Measurements from ENCODE around the gene CDK17.

Gene CDK17

GRCh38 chr12:96338852-96339471 is 61.3 kb downstream of the CDK17 start:
- Histone ChIP-seq H3K79me1 (replicated peaks; ENCODE audit: low read length, poor library complexity, severe bottlenecking) (no peaks in the 10 kb centered on the region), H3K14ac (ENCODE audit: low read length in 2 of 2) (no peak overlapping the region), H3K23ac (ENCODE audit: low read length in 2 of 2) (no peak overlapping the region), H3K4me3 (ENCODE audit: insufficient read depth in 1 of 2, low read depth in 1 of 2, low read length in 2 of 2) (no peak overlapping the region), H2BK5ac (ENCODE audit: low read depth, low read length, poor library complexity, severe bottlenecking) (no peak overlapping the region), H2BK120ac (ENCODE audit: low read depth, low read length) (no peak overlapping the region), H4K8ac (ENCODE audit: low read length) (no peak overlapping the region), H2BK15ac (ENCODE audit: low read depth, poor library complexity, severe bottlenecking) (no peak overlapping the region), H3K4ac (ENCODE audit: low read depth in 1 of 2, low read length in 2 of 2) (no peak overlapping the region), H4K91ac (ENCODE audit: low read length) (no peak overlapping the region), H2BK12ac (ENCODE audit: low read length in 2 of 2) (no peak overlapping the region), H3K4me2 (ENCODE audit: low read length, poor library complexity, severe bottlenecking) (no peak overlapping the region), H3K27me3 (ENCODE audit: control insufficient read depth in 1 of 2, insufficient read depth in 1 of 2, low read length in 2 of 2) (no peaks in the 10 kb centered on the region), H3K36me3 (ENCODE audit: control insufficient read depth in 1 of 2, insufficient read depth in 2 of 2, low read depth in 1 of 2, low read length in 2 of 2) (peaks cover 0 to 37% of the 10 kb centered on the region in 2 experiments), H3K27ac (ENCODE audit: low read length, poor library complexity, severe bottlenecking) (no peak overlapping the region), H3K18ac (ENCODE audit: low read depth in 1 of 2, low read length in 2 of 2) (no peak overlapping the region), H3K4me1 (ENCODE audit: control insufficient read depth, insufficient read depth, low read depth, low read length) (no peaks in the 10 kb centered on the region), H3K9ac (ENCODE audit: low read length) (no peak overlapping the region), H2AK5ac (ENCODE audit: low read length, severe bottlenecking) (no peak overlapping the region), H3K9me3 (ENCODE audit: control insufficient read depth, low read length) (peaks cover 27% of the 10 kb centered on the region), H2AFZ (ENCODE audit: low read depth, low read length) (no peak overlapping the region)
- 96% methylated on average over 2 of the region's 3 CpGs for WGBS
- DNase-seq = no peak

GRCh38 chr12:96337953-96338352 is 62.3 kb downstream of the CDK17 start:
- H3K9me3 ChIP-seq (ENCODE audit: control insufficient read depth, low read length) = peaks cover 18% of the 10 kb centered on the region
- no peak overlapping the region for H3K23ac ChIP-seq (ENCODE audit: low read length in 2 of 2)
- no peak overlapping the region for H3K18ac ChIP-seq (ENCODE audit: low read depth in 1 of 2, low read length in 2 of 2)
- no peak overlapping the region for H2BK15ac ChIP-seq (ENCODE audit: low read depth, poor library complexity, severe bottlenecking)
- H3K4me2 ChIP-seq (ENCODE audit: low read length, poor library complexity, severe bottlenecking) = no peak overlapping the region
- H3K27ac ChIP-seq (ENCODE audit: low read length, poor library complexity, severe bottlenecking) = no peak overlapping the region
- H2AFZ ChIP-seq (ENCODE audit: low read depth, low read length) = no peak overlapping the region
- no peak overlapping the region for H3K4me3 ChIP-seq (ENCODE audit: insufficient read depth in 1 of 2, low read depth in 1 of 2, low read length in 2 of 2)
- no peak overlapping the region for H2AK5ac ChIP-seq (ENCODE audit: low read length, severe bottlenecking)
- DNase-seq = no peak
- H3K36me3 ChIP-seq (ENCODE audit: control insufficient read depth in 1 of 2, insufficient read depth in 2 of 2, low read depth in 1 of 2, low read length in 2 of 2) = peaks cover 0 to 42% of the 10 kb centered on the region in 2 experiments
- no peak overlapping the region for H3K9ac ChIP-seq (ENCODE audit: low read length)
- no peak overlapping the region for H2BK12ac ChIP-seq (ENCODE audit: low read length in 2 of 2)
- no peak overlapping the region for H4K8ac ChIP-seq (ENCODE audit: low read length)
- no peak overlapping the region for H3K14ac ChIP-seq (ENCODE audit: low read length in 2 of 2)
- H2BK120ac ChIP-seq (ENCODE audit: low read depth, low read length) = no peak overlapping the region
- H3K79me1 ChIP-seq (replicated peaks; ENCODE audit: low read length, poor library complexity, severe bottlenecking) = no peaks in the 10 kb centered on the region
- H3K27me3 ChIP-seq (ENCODE audit: control insufficient read depth in 1 of 2, insufficient read depth in 1 of 2, low read length in 2 of 2) = no peaks in the 10 kb centered on the region
- no peak overlapping the region for H4K91ac ChIP-seq (ENCODE audit: low read length)
- H3K4ac ChIP-seq (ENCODE audit: low read depth in 1 of 2, low read length in 2 of 2) = no peak overlapping the region
- H2BK5ac ChIP-seq (ENCODE audit: low read depth, low read length, poor library complexity, severe bottlenecking) = no peak overlapping the region
- no peaks in the 10 kb centered on the region for H3K4me1 ChIP-seq (ENCODE audit: control insufficient read depth, insufficient read depth, low read depth, low read length)

- Histone ChIP-seq H3K4me3 (ENCODE audit: insufficient read depth in 1 of 2, low read depth in 1 of 2, low read length in 2 of 2) (no peak overlapping the region), H2AFZ (ENCODE audit: low read depth, low read length) (no peak overlapping the region), H3K27ac (ENCODE audit: low read length, poor library complexity, severe bottlenecking) (no peak overlapping the region), H3K9ac (ENCODE audit: low read length) (no peak overlapping the region), H3K4me2 (ENCODE audit: low read length, poor library complexity, severe bottlenecking) (no peak overlapping the region), H3K4ac (ENCODE audit: low read depth in 1 of 2, low read length in 2 of 2) (no peak overlapping the region), H3K36me3 (ENCODE audit: control insufficient read depth in 1 of 2, insufficient read depth in 2 of 2, low read depth in 1 of 2, low read length in 2 of 2) (peaks cover 0 to 56% of the 10 kb centered on the region in 2 experiments), H3K79me1 (replicated peaks; ENCODE audit: low read length, poor library complexity, severe bottlenecking) (no peaks in the 10 kb centered on the region), H4K8ac (ENCODE audit: low read length) (no peak overlapping the region), H3K18ac (ENCODE audit: low read depth in 1 of 2, low read length in 2 of 2) (no peak overlapping the region), H3K23ac (ENCODE audit: low read length in 2 of 2) (no peak overlapping the region), H3K4me1 (ENCODE audit: control insufficient read depth, insufficient read depth, low read depth, low read length) (no peaks in the 10 kb centered on the region), H3K14ac (ENCODE audit: low read length in 2 of 2) (no peak overlapping the region), H2BK5ac (ENCODE audit: low read depth, low read length, poor library complexity, severe bottlenecking) (no peak overlapping the region), H2BK120ac (ENCODE audit: low read depth, low read length) (no peak overlapping the region), H2BK15ac (ENCODE audit: low read depth, poor library complexity, severe bottlenecking) (no peak overlapping the region), H3K9me3 (ENCODE audit: control insufficient read depth, low read length) (peaks cover 18% of the 10 kb centered on the region), H3K27me3 (ENCODE audit: control insufficient read depth in 1 of 2, insufficient read depth in 1 of 2, low read length in 2 of 2) (no peaks in the 10 kb centered on the region), H4K91ac (ENCODE audit: low read length) (no peak overlapping the region), H2AK5ac (ENCODE audit: low read length, severe bottlenecking) (no peak overlapping the region), H2BK12ac (ENCODE audit: low read length in 2 of 2) (no peak overlapping the region)
- 98% methylated on average over 4 of the region's 4 CpGs for WGBS
- DNase-seq = no peak
These were observed 63.8 kb downstream of the CDK17 start for GRCh38 chr12:96336489-96336888.

- Histone ChIP-seq H3K23ac (ENCODE audit: low read length in 2 of 2) (no peak overlapping the region), H2BK5ac (ENCODE audit: low read depth, low read length, poor library complexity, severe bottlenecking) (no peak overlapping the region), H3K4me3 (ENCODE audit: insufficient read depth in 1 of 2, low read depth in 1 of 2, low read length in 2 of 2) (no peak overlapping the region), H4K8ac (ENCODE audit: low read length) (no peak overlapping the region), H3K27me3 (ENCODE audit: control insufficient read depth in 1 of 2, insufficient read depth in 1 of 2, low read length in 2 of 2) (no peaks in the 10 kb centered on the region), H3K36me3 (ENCODE audit: control insufficient read depth in 1 of 2, insufficient read depth in 2 of 2, low read depth in 1 of 2, low read length in 2 of 2) (peaks cover 3 to 68% of the 10 kb centered on the region in 2 experiments), H3K14ac (ENCODE audit: low read length in 2 of 2) (no peak overlapping the region), H3K79me1 (replicated peaks; ENCODE audit: low read length, poor library complexity, severe bottlenecking) (no peaks in the 10 kb centered on the region), H2AFZ (ENCODE audit: low read depth, low read length) (no peak overlapping the region), H3K4ac (ENCODE audit: low read depth in 1 of 2, low read length in 2 of 2) (no peak overlapping the region), H2AK5ac (ENCODE audit: low read length, severe bottlenecking) (no peak overlapping the region), H3K18ac (ENCODE audit: low read depth in 1 of 2, low read length in 2 of 2) (no peak overlapping the region), H2BK12ac (ENCODE audit: low read length in 2 of 2) (no peak overlapping the region), H3K9me3 (ENCODE audit: control insufficient read depth, low read length) (peaks cover 18% of the 10 kb centered on the region), H4K91ac (ENCODE audit: low read length) (no peak overlapping the region), H3K9ac (ENCODE audit: low read length) (no peak overlapping the region), H3K4me1 (ENCODE audit: control insufficient read depth, insufficient read depth, low read depth, low read length) (no peaks in the 10 kb centered on the region), H2BK120ac (ENCODE audit: low read depth, low read length) (no peak overlapping the region), H2BK15ac (ENCODE audit: low read depth, poor library complexity, severe bottlenecking) (no peak overlapping the region), H3K4me2 (ENCODE audit: low read length, poor library complexity, severe bottlenecking) (no peak overlapping the region), H3K27ac (ENCODE audit: low read length, poor library complexity, severe bottlenecking) (no peak overlapping the region)
- WGBS = 85% methylated on average over 3 of the region's 5 CpGs
- DNase-seq = no peak
These were observed 65.0 kb downstream of the CDK17 start for GRCh38 chr12:96335270-96335669.
